GM12872 (cell line): ENCODE results near the gene ASPM.

Source experiments
- CTCF ChIP-seq: IDR thresholded peaks from 3 replicates; pipeline ENCODE4 v1.5.1; 2011; ENCODE audit warnings: low read depth, mild to moderate bottlenecking, low read length, moderate library complexity; ENCODE audit not compliant: insufficient read depth

ASPM gene, protein sequence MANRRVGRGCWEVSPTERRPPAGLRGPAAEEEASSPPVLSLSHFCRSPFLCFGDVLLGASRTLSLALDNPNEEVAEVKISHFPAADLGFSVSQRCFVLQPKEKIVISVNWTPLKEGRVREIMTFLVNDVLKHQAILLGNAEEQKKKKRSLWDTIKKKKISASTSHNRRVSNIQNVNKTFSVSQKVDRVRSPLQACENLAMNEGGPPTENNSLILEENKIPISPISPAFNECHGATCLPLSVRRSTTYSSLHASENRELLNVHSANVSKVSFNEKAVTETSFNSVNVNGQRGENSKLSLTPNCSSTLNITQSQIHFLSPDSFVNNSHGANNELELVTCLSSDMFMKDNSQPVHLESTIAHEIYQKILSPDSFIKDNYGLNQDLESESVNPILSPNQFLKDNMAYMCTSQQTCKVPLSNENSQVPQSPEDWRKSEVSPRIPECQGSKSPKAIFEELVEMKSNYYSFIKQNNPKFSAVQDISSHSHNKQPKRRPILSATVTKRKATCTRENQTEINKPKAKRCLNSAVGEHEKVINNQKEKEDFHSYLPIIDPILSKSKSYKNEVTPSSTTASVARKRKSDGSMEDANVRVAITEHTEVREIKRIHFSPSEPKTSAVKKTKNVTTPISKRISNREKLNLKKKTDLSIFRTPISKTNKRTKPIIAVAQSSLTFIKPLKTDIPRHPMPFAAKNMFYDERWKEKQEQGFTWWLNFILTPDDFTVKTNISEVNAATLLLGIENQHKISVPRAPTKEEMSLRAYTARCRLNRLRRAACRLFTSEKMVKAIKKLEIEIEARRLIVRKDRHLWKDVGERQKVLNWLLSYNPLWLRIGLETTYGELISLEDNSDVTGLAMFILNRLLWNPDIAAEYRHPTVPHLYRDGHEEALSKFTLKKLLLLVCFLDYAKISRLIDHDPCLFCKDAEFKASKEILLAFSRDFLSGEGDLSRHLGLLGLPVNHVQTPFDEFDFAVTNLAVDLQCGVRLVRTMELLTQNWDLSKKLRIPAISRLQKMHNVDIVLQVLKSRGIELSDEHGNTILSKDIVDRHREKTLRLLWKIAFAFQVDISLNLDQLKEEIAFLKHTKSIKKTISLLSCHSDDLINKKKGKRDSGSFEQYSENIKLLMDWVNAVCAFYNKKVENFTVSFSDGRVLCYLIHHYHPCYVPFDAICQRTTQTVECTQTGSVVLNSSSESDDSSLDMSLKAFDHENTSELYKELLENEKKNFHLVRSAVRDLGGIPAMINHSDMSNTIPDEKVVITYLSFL (N-terminal part only)

DNA sequence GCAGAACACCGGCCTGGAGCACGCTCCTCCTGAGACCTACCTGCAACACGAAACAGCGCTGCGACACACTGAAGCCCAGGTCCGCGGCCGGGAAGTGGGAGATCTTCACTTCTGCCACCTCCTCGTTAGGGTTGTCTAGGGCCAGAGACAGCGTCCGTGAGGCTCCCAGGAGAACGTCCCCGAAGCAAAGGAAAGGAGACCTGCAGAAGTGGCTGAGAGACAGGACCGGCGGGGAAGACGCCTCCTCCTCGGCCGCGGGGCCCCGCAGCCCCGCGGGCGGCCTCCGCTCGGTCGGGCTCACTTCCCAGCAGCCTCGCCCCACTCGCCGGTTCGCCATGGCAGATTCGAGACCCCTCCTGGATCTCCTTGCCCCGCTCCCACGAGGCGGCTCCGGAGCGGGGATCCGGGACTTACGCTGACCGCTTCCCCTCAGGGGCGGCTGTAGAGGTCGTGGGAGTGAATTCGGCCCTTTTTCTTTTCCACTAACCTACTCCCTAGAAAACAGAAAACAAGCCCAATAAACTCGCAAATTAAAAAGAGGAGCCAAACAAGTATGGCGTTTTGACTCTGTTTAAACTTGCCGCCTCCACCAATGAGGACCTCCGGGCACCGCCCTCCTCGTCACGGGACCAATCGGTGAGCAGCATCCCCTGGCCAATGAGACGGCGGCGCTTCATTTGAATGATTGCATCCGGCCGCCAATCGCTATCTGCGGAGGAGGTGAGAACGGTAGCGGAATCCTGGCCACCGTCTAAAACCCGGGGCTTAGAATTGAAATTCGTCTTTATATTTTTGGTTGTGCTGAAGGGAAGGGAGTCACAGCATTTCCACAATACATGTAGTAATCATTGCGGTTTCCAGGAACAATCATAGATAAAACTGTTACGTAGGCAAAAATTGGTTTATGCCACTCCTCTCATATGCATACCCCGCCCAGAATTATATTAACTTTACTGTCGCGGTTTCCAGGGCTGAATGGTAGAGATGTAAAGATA, at the start of gene ASPM:
TSS of gene ASPM (minus strand) at position 569 of the 995 bp plus-strand sequence. CDS start at position 337, 232 bp downstream.
- TF ChIP-seq CTCF, result no peak

DNA sequence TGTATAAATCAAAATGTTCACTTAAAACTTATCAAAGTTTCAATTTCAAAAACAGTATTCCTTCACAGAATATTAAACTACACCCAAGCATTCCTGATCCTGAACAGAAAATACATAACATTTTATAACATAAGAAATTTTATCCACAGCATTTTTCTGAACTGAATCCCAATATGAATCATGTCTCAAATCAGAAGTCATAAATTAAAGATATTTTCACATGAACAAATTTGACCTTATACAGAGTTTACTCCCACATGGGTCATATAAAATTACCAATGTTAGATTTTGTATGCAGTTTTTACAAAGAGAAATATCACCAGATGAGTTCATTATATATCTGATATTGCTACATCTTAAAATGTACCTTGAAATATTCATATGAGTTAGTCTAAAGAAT, 48.6 kb upstream of the ASPM start:
- no peak for TF ChIP-seq CTCF

DNA sequence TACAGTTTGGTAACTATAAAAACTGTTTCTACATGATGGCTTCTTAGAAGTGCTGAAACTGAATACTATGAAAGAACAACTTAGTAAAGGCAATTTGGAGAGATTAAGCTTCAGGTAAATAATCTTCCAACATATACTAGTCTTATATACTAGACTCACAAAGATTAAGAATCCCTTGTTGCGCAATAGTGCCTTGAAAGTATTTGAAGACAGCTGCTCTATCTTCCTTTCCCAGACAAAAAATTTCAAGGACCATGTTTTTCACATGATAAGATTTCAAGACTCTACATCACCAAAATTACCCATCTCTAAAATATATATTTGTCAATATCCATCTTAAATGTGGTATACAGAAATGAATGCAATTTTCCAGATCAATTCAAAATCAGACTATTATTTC, 37.7 kb upstream of the ASPM start:
- TF ChIP-seq CTCF, result no peak

- TF ChIP-seq CTCF, result no peak
These were observed 36.8 kb upstream of the ASPM start for GRCh38 chr1:197183195-197183748.

- TF ChIP-seq CTCF, result no peak
These were observed 36.2 kb upstream of the ASPM start for GRCh38 chr1:197182716-197183115.

- TF ChIP-seq CTCF, result no peak
These were observed 35.5 kb upstream of the ASPM start for GRCh38 chr1:197181982-197182381.
